Measurements from ENCODE around the gene DOK3.
"Not testable (repeated sequence)": the region's sequence is repeated elsewhere in the genome, so short reads cannot be mapped to it uniquely, and the experiment has no call there.

The DOK3 gene

GRCh38 chr5:177534433-177534832 is 24.8 kb upstream of the DOK3 start:
- not testable (repeated sequence) for H3K79me2 ChIP-seq (ENCODE audit: control insufficient read depth, insufficient read depth, low read length, poor library complexity); H3K4me3 ChIP-seq (ENCODE audit: low read depth, low read length); H4K12ac ChIP-seq (ENCODE audit: low read depth, low read length); H3K4me2 ChIP-seq (ENCODE audit: low read length); H2AFZ ChIP-seq (ENCODE audit: insufficient read depth, low read length, poor library complexity); H3K27ac ChIP-seq (ENCODE audit: low read depth, low read length); H3K79me1 ChIP-seq (ENCODE audit: low read length); H3K9me3 ChIP-seq (ENCODE audit: insufficient read depth, low read depth, low read length); H3K4ac ChIP-seq (ENCODE audit: low read depth, low read length); H3K23ac ChIP-seq (ENCODE audit: low read length); H3K9ac ChIP-seq (ENCODE audit: low read length); H4K8ac ChIP-seq (ENCODE audit: low read depth, low read length); H3K18ac ChIP-seq (ENCODE audit: low read length); H2AK5ac ChIP-seq (ENCODE audit: low read length); H3K27me3 ChIP-seq (ENCODE audit: insufficient read depth, low read length); H2BK120ac ChIP-seq (ENCODE audit: insufficient read depth, low read length, poor library complexity); H4K91ac ChIP-seq (ENCODE audit: low read depth, low read length); DNase-seq; H2BK5ac ChIP-seq (ENCODE audit: low read depth, low read length, poor library complexity); H3K4me1 ChIP-seq (ENCODE audit: control insufficient read depth in 1 of 2, insufficient read depth in 2 of 2, low read length in 2 of 2); H3K14ac ChIP-seq (ENCODE audit: low read length); H2BK12ac ChIP-seq (ENCODE audit: low read length)
- no CpG with 5 or more reads among the region's 7 CpGs for WGBS (ENCODE audit: extremely low coverage, insufficient coverage, insufficient read length)
- H3K36me3 ChIP-seq (ENCODE audit: control insufficient read depth in 1 of 2, insufficient read depth in 2 of 2, low read length in 2 of 2) = peaks cover 64 to 69% of the 10 kb centered on the region in 2 experiments

GRCh38 chr5:177531209-177531940 is 21.7 kb upstream of the DOK3 start:
- Histone ChIP-seq H3K9me3 (ENCODE audit: insufficient read depth, low read depth, low read length) (no peaks in the 10 kb centered on the region), H3K14ac (ENCODE audit: low read length) (no peak overlapping the region), H4K91ac (ENCODE audit: low read depth, low read length) (no peak overlapping the region), H3K4ac (ENCODE audit: low read depth, low read length) (no peak overlapping the region), H2BK120ac (ENCODE audit: insufficient read depth, low read length, poor library complexity) (no peak overlapping the region), H3K4me2 (ENCODE audit: low read length) (no peak overlapping the region), H3K23ac (ENCODE audit: low read length) (no peak overlapping the region), H2AFZ (ENCODE audit: insufficient read depth, low read length, poor library complexity) (no peak overlapping the region), H4K8ac (ENCODE audit: low read depth, low read length) (no peak overlapping the region), H3K18ac (ENCODE audit: low read length) (no peak overlapping the region), H2BK12ac (ENCODE audit: low read length) (no peak overlapping the region), H3K79me1 (ENCODE audit: low read length) (no peaks in the 10 kb centered on the region), H3K27me3 (ENCODE audit: insufficient read depth, low read length) (no peaks in the 10 kb centered on the region), H3K27ac (ENCODE audit: low read depth, low read length) (no peak overlapping the region), H2BK5ac (ENCODE audit: low read depth, low read length, poor library complexity) (no peak overlapping the region), H3K4me3 (ENCODE audit: low read depth, low read length) (no peak overlapping the region), H3K79me2 (ENCODE audit: control insufficient read depth, insufficient read depth, low read length, poor library complexity) (no peaks in the 10 kb centered on the region), H3K4me1 (ENCODE audit: control insufficient read depth in 1 of 2, insufficient read depth in 2 of 2, low read length in 2 of 2) (no peaks in the 10 kb centered on the region), H4K12ac (ENCODE audit: low read depth, low read length) (no peak overlapping the region), H3K36me3 (ENCODE audit: control insufficient read depth in 1 of 2, insufficient read depth in 2 of 2, low read length in 2 of 2) (peaks cover 72 to 74% of the 10 kb centered on the region in 2 experiments), H2AK5ac (ENCODE audit: low read length) (no peak overlapping the region), H3K9ac (ENCODE audit: low read length) (no peak overlapping the region)
- WGBS (ENCODE audit: extremely low coverage, insufficient coverage, insufficient read length) = no CpG with 5 or more reads among the region's 27 CpGs
- no peak for DNase-seq

- Histone ChIP-seq H2BK120ac (ENCODE audit: insufficient read depth, low read length, poor library complexity) (no peak overlapping the region), H3K9ac (ENCODE audit: low read length) (no peak overlapping the region), H4K91ac (ENCODE audit: low read depth, low read length) (no peak overlapping the region), H3K79me2 (ENCODE audit: control insufficient read depth, insufficient read depth, low read length, poor library complexity) (no peaks in the 10 kb centered on the region), H3K79me1 (ENCODE audit: low read length) (no peaks in the 10 kb centered on the region), H2AFZ (ENCODE audit: insufficient read depth, low read length, poor library complexity) (no peak overlapping the region), H2BK12ac (ENCODE audit: low read length) (no peak overlapping the region), H3K36me3 (ENCODE audit: control insufficient read depth in 1 of 2, insufficient read depth in 2 of 2, low read length in 2 of 2) (peaks cover 76 to 78% of the 10 kb centered on the region in 2 experiments), H2AK5ac (ENCODE audit: low read length) (no peak overlapping the region), H3K4ac (ENCODE audit: low read depth, low read length) (no peak overlapping the region), H4K8ac (ENCODE audit: low read depth, low read length) (no peak overlapping the region), H3K9me3 (ENCODE audit: insufficient read depth, low read depth, low read length) (no peaks in the 10 kb centered on the region), H3K4me2 (ENCODE audit: low read length) (no peak overlapping the region), H3K4me3 (ENCODE audit: low read depth, low read length) (no peak overlapping the region), H4K12ac (ENCODE audit: low read depth, low read length) (no peak overlapping the region), H3K14ac (ENCODE audit: low read length) (no peak overlapping the region), H3K18ac (ENCODE audit: low read length) (no peak overlapping the region), H3K27ac (ENCODE audit: low read depth, low read length) (no peak overlapping the region), H3K23ac (ENCODE audit: low read length) (no peak overlapping the region), H3K4me1 (ENCODE audit: control insufficient read depth in 1 of 2, insufficient read depth in 2 of 2, low read length in 2 of 2) (no peaks in the 10 kb centered on the region), H2BK5ac (ENCODE audit: low read depth, low read length, poor library complexity) (no peak overlapping the region), H3K27me3 (ENCODE audit: insufficient read depth, low read length) (no peaks in the 10 kb centered on the region)
- no peak for DNase-seq
- no CpG with 5 or more reads among the region's 3 CpGs for WGBS (ENCODE audit: extremely low coverage, insufficient coverage, insufficient read length)
Measured at GRCh38 chr5:177530638-177531037, 21.0 kb upstream of the DOK3 start.

- Histone ChIP-seq H3K9me3 (ENCODE audit: insufficient read depth, low read depth, low read length) (no peaks in the 10 kb centered on the region), H3K27me3 (ENCODE audit: insufficient read depth, low read length) (no peaks in the 10 kb centered on the region), H2BK5ac (ENCODE audit: low read depth, low read length, poor library complexity) (no peak overlapping the region), H3K4me3 (ENCODE audit: low read depth, low read length) (no peak overlapping the region), H3K14ac (ENCODE audit: low read length) (no peak overlapping the region), H2AFZ (ENCODE audit: insufficient read depth, low read length, poor library complexity) (no peak overlapping the region), H4K8ac (ENCODE audit: low read depth, low read length) (no peak overlapping the region), H4K91ac (ENCODE audit: low read depth, low read length) (no peak overlapping the region), H3K4me2 (ENCODE audit: low read length) (no peak overlapping the region), H3K27ac (ENCODE audit: low read depth, low read length) (no peak overlapping the region), H3K4ac (ENCODE audit: low read depth, low read length) (no peak overlapping the region), H3K36me3 (ENCODE audit: control insufficient read depth in 1 of 2, insufficient read depth in 2 of 2, low read length in 2 of 2) (peaks cover 86 to 89% of the 10 kb centered on the region in 2 experiments), H4K12ac (ENCODE audit: low read depth, low read length) (no peak overlapping the region), H3K79me2 (ENCODE audit: control insufficient read depth, insufficient read depth, low read length, poor library complexity) (no peaks in the 10 kb centered on the region), H3K4me1 (ENCODE audit: control insufficient read depth in 1 of 2, insufficient read depth in 2 of 2, low read length in 2 of 2) (no peaks in the 10 kb centered on the region), H3K18ac (ENCODE audit: low read length) (no peak overlapping the region), H2BK12ac (ENCODE audit: low read length) (no peak overlapping the region), H2AK5ac (ENCODE audit: low read length) (no peak overlapping the region), H3K9ac (ENCODE audit: low read length) (no peak overlapping the region), H3K23ac (ENCODE audit: low read length) (no peak overlapping the region), H2BK120ac (ENCODE audit: insufficient read depth, low read length, poor library complexity) (no peak overlapping the region), H3K79me1 (ENCODE audit: low read length) (no peaks in the 10 kb centered on the region)
- no peak for DNase-seq
- no CpG with 5 or more reads among the region's 12 CpGs for WGBS (ENCODE audit: extremely low coverage, insufficient coverage, insufficient read length)
Measured at GRCh38 chr5:177529247-177530203, 19.9 kb upstream of the DOK3 start.

All from trophoblast cell (in vitro differentiated cells and primary cell).